ENCODE results near the gene CITED4. TPM values are rescaled to one million over a fixed set of nuclear protein-coding genes. Genes with fewer than 3 reads are reported as not detected.

CITED4 gene
- total RNA-seq, 1 donor from 2014 or later: 8.3 TPM

DNA sequence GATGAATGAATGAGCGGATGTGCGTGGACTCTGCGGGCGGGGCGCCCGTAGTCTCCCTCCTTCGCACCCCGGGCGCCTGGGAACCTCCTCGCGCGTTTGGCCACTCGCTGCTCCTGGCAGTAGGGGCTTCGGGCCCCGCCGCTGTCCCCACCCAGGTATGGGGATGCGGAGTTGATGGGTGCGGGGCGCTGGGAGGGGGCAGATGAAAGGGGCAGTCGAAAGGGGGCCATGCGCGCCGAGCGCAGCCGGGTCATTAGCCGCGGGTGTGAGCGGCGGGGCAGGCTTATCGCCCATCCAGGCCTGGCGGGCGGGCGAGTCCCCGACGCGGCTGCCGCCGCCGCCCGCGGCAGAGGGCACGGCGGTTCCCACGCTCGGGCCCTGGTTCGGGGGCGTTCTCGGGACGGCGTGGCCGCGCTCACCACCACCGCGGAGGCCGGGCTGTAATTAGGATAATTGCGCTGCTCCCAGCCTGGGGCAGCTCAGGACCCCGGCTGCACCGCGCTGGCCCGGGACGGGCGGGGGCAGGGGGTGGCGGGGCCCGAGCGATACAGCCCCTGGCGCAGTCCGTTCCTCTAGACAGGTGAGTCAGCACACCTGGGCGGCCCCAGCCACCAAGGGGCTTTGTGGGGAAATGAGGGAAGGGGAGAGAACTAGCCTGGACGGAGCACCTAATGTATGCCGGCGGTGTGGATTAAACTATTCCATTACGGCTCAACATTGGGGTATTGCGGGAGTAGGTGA, 22.1 kb upstream of the CITED4 start:
- DNase-seq: no peak

DNA sequence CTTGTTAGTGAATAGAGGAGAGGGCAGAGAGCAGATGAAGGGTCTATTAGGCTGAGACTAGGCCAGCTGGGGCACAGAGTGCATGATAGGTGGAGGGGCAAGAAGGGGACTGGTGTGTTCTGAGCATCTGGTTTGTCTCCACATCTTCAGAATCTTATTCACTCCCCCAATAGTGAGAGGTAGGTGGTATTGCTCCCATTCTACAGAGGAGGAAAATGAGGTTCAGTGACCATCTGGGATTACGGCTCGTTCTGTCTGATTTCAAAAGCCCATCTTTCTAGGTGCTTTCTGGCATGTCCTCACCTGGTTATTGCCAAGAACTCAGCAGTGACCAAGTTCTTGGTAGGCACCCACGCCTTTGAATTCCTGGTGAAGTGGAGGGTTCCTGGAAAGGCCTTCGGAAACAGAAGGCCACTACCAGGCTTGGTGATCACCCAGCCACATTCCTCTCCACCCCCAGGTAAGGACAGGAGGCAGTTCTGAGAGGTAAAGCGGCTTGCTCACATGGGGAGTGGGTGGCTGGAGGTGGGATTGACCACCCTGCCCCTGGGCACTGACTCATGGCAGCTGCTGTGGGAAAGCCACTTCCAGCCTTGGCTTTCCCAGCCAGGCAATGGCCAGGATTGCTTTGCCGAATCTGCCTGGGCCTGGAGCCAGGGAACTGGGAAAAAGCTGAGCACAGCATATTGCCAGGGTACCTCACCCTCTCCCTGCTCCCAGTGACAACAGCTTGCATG, 18.8 kb upstream of the CITED4 start:
- DNase-seq: no peak

DNA sequence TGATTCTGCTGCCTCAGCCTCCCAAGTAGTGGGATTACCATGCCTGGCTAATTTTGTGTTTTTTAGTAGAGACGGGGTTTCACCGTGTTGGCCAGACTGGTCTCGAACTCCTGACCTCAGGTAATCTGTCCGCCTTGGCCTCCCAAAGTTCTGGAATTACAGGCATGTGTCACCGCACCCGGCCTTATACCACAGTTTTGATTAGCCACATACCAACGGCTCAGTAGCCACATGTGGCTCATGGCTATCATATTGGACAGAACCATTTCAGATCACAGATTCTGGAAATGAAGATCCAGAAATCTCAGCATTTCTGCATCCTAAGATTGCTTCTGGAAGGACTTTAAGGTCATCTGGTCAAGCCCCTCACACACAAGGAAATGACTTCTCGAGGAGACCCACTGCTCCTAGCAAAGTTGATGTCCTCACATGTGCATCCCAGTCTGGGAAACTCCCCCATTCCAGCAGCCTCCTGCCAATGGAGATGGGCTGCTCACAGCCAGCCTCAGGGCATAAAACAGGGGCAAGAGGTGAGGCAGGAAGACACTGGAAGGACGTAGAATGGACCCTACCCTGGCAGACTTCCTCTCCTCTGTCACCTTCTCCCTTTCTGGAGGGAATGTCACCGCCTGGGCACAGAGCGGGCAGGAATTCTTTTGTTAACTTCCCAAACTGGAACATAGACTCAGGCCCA, 17.5 kb upstream of the CITED4 start:
- no peak for DNase-seq

DNA sequence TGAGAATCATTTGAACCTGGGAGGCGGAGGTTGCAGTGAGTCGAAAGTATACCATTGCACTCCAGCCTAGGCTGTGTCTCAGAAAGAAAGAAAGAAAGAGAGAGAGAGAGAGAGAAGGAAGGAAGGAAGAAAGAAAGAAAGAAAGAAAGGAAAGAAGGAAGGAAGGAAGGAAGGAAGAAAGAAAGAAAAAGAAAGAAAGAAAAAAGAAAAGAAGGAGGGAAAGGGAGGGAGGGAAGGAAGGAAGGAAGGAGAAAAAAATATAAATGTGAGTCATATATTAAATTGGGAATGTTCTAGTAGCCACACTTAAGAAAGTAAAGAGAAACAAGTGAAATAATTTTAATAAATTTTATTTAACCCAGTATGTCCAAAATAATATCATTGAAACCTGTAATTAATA, 16.7 kb upstream of the CITED4 start:
- no peak for DNase-seq

DNA sequence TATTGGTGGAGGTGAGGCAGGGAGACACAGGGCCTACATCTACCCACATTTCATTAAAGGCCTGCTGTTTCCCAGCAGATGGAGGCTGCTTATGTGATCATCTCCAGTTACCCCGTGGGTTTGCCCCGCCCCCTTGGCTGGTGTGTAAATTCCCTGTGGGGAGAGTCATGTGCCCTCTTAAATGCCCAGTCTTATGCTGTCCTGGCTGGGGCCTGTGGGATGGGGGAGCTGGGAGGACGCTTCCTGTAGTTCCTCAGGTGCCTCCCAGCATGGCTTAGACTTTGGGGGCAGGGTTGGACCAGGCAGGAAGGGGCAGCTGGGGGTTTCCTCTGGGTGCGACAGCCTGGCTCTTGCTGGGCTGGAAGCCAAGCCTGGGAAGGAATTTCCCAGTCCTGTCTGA, 15.5 kb upstream of the CITED4 start:
- DNase-seq: no peak

DNA sequence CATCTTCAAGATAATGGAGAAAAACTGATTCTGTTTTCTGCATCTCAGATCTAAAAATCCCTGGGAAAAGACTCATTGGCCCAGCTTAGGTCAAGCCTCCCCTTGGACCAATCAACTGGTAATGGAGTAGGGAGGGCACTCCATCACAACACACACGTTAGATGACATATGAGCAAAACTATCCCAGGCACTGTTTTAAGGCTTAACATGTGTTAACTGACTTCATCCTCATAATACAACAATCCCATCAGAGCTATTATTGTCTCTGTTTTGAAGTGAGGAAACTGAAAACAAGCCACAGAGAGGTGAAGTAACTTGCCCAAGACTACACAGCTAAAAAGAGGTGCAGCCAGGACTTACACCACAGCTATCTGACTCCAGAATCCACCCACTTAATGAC, 14.7 kb upstream of the CITED4 start:
- DNase-seq: no peak

DNA sequence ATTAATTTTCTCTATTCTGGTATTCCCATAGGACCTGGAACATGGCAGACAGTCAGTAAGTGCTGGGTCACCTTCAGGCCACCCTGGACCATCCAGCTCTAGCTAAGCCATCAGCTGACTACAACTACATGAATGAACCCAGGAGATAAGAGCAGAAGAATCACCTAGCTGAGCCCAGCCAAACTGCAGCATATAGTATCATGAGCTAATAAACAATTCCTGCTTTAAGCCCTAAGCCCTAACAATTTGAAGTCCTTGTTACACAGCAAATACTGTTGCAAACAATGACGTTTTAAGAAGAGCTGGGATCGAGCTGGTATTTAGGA, 14.2 kb upstream of the CITED4 start:
- no peak for DNase-seq

DNA sequence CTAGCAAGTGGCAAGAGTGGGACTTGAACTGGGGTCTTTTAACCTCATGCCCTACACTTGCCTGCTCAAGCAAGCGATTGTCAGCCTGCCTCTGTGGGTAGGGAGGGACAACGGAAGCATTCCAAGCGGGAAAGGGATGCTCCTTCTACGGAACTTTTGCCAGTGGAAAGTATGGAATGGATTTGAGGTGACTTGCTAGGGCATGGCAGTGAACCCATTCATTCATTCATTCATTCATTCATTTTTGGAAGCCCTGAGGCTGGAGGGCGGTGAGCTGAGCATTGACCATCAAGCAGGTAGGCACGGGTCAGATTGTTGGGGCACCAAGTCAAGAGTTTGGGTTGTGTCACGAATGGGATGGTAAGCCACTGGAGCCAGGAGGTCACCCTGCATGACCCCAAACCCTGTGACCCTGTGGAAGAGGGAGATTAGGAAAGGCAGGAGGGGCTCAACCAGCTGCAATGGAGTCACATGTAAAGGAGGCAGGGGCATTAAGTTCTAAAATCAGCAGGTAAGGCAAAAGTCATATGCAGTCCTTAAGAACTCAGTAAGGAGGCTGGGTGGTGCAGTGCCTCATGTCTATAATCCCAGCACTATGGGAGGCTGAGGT, 11.8 kb upstream of the CITED4 start:
- DNase-seq: no peak

DNA sequence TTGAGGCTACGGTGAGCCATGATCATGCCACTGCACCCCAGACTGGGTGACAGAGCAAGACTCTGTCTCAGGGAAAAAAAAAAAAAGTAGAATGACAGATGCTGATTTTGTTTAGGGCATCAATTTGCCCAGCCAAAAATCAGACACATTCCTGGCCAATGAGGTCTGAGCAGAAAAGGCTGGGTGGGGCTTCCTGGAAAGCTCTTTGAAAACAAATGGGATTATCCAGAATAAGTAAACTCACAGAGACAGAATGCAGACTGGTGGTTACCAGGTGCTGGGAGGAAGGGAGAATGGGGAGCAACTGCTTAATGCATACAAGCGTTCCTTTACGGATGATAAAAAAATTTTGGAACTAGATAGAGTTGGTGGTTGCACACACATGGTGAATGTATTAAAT, 10.1 kb upstream of the CITED4 start:
- DNase-seq: no peak

DNA sequence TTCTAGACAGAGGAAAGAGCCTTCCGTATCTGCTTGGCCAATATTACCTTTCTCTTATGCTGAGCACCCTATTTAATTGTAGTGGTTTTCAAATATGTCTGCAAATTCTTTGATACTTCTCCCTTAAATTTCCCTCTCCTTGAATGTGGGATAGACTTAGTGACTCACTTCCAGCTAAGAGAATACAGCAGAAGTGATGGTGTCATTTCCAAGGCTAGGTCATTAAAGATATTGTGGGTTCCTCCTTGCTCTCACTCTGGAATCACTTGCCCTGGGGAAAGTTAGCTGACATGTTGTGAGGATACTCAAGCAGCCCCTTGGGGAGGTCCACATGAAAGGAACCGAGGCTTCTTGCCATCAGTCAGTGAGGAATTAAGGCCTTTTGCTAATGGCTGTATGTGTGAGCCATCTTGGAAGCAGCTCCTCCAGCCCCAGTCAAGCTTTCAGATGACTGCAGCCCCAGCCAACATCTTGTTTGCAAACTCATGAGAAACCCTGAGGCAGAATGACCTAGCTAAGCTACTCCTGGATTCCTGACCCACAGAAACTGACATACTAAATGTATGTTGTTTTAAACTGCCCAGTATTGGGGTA, 8.1 kb upstream of the CITED4 start:
- no peak for DNase-seq

DNA sequence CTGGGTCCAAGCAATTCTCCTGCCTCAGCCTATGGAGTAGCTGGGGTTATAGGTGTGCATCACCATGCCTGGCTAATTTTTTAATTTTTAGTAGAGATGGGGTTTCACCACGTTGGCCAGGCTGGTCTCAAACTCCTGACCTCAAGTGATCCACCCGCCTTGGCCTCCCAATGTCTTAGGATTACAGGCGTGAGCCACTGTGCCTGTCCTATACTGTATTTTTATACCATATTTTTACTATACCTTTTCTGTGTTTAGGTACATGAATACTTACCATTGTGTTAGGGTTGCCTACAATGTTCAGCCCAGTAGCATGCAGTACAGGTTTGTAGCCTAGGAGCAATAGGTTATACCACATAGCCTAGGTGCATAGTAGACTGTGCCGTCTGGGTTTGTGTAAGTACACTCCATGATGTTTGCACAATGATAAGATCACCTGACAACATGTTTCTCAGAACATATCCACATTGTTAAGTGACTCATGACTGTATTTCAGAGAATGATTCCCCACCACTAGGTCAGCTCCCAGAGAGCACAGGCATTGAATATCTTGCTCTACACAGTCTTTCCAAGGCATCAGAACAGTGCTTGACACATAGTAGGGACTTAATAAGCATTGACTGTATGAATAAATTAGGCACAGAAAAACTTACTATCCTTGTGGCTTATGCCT, 6.0 kb upstream of the CITED4 start:
- DNase-seq: no peak

DNA sequence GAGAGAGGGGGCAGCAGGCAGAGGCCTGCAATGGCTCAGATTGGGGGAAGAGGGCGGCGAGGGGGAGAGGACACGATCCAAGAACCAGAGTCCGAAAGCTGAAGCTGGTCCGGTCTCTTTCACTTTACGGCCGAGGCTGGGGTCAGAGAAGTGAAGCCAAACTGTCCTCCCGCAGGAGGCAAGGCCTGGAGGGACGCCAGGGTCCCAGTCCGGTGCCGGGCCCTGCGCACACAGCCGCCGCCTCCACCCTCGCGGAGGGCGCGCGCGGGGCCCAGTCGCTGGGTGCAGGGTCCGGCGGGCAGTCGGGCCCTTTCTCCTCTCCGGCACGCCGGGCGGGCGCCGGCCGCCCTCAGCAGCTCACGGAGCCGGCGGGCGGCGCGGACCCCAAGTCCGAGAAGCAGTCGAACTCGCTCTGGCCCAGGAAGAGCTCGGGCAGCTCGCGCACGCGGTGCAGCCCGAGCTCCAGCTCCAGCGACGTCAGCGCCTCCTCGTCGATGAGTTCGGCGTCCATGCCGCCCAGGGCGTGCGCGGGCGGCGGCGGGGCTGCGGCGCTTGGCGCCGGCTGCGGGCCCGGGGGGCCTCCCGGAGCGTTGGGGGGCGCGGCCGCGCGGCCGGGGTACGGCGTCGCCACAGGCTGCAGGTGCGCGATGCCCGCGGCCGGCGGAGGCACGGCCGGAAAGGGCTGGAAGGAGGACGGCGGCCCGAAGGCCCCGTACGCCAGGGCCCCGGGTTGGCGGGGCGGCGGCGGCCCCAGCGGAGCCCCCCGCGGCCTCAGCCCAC, 749 bp downstream of the CITED4 start:
- DNase-seq: no peak

DNA sequence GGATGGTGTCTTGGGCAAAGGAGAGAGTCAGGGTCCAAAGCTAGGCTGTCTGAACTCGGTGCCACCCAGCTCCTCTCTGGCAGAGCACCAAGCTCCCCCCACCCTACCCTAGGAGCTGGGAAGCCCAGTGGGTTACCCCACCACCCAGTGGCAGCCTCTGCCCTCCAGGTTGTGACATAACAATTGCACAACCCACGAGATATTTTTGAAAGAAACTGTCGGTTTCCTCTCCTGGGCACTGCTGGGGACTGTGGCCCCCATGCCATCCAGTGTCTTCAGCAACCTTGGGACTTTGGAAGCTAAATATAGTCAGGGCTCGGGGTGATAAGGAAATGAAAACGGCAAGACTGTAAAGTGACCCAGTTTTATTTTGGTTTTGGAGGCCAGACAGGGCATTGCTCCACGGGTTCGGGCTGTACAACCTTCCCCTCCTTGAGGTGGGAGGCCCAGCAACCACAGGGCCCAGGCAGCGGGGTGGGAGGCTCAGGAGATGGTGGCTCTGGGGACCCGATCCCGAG, 1.4 kb downstream of the CITED4 start:
- no peak for DNase-seq

DNA sequence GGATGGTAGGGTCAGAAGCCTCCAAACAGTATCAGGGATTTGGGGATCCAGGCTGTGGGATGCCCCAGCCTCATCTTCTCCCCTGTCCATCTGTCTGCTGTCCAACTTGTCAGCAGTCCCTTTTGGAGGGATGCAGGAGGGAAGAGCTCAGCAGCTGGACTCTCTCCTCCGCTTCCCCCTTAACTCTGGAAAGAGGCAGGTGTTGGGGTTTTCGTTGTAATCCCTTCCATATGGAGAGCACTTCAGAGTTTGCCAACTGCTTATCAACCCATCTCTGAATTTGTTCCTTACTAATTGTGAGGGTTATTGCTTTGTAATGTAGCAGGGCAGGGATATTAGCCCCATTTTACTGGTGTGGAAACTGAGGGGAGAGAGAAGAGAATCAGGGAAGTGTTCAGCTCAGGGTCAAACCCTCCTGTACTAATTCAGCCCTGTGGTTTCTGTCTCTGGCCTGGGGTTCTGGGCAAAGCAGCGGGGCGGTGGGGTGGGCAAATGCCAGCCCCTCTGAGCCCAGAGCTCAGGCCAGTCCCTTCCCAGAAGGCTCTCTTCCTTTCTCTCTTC, 3.2 kb downstream of the CITED4 start:
- no peak for DNase-seq

DNA sequence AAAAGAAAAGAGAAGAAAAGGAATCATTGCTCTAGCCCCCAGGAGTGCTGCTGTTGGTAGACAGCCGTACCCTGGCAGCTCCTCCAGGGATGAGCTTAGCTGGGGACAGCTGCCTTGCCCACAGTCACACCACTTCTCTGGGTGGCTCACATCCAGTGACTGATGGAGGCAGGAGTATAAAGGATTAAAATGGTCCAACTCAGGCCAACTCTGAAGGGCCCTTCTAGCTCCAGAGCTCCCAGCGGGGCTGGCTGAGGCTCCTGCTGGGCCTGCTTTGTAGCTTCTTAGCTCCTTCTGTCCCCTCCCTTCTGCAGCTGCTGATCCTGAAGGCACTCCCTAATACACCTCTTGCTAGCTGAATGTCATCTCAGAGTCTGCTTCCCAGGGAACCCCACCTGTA, 4.4 kb downstream of the CITED4 start:
- no peak for DNase-seq

DNA sequence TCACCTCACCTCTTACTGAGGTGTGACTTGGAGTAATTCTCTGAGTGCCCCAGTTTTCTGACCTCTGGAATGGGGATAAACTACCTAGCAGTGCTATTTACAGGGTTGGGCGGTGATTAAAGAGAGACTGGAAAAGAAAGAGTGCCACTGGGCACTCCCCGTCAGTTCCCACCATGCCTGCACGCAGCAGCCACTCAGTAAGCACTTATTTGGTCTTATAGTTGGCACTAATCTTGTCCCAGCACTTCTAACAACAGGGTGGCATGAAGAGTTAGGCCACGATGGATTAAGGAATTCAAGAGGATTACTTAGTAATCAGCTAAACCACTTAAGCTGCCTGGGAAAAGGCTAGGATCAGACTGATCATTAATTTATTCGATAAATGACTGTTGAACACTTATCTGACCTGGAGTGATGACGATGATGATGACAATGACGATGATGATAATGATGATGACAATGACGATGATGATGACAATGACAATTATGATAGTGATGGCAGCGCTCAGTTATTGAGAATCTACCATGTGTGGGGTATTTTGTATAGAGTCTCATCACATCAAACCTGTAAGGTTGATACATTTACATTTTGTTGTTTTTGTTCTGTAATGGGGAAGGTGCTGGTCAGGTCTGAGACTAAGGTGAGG, 5.4 kb downstream of the CITED4 start:
- no peak for DNase-seq

DNA sequence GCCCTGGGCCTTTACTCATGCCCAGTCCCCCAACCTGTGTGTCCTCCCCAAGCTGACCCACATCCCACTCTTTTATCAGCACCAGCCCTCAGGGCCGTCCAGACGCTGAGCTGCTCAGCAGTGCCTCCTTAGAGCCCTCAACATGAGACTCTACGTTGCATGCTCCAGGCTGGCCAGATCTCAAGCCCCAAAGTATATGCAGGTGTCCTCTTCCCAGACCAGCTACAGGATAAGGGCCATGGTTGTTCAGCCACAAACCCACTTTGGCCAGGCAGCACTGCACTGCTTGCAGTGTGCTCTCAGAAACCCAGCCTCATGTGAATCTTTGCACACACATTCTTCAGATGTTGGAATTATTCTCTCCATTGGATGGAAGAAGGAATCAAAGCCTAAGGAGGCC, 6.0 kb downstream of the CITED4 start:
- DNase-seq: no peak

DNA sequence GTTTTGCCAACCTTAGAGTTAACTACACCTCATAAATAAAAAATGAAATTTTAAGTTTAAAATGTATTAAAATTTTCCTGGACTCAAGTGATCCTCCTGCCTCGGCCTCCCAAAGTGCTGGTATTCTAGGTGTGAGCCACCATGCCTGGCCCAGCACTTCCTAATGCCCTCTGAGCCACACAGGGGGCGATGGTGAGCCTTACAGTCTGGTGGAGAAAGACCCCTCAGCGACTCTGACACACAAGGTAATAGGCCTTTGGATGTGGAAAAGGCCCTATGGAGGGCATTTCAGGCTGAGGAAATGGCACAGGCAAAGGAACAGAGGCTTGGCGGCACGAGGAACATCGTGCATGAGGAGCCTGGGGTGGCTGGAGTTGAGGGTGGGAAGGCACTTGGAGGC, 6.7 kb downstream of the CITED4 start:
- DNase-seq: no peak

DNA sequence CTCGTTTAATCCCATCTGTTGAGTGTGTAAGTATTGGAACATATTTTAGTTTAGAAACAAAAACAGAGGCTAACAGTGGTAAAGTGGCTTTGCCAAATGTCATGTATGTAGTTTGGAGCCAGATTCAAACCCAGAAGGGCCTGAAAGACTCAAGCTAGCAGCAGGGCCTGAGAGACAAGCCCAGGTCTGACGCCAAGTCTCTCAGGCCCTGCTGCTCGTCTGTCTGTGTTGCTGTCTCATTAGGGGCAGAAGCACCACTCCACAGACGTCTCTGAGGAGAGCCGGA, 8.3 kb downstream of the CITED4 start:
- no peak for DNase-seq

DNA sequence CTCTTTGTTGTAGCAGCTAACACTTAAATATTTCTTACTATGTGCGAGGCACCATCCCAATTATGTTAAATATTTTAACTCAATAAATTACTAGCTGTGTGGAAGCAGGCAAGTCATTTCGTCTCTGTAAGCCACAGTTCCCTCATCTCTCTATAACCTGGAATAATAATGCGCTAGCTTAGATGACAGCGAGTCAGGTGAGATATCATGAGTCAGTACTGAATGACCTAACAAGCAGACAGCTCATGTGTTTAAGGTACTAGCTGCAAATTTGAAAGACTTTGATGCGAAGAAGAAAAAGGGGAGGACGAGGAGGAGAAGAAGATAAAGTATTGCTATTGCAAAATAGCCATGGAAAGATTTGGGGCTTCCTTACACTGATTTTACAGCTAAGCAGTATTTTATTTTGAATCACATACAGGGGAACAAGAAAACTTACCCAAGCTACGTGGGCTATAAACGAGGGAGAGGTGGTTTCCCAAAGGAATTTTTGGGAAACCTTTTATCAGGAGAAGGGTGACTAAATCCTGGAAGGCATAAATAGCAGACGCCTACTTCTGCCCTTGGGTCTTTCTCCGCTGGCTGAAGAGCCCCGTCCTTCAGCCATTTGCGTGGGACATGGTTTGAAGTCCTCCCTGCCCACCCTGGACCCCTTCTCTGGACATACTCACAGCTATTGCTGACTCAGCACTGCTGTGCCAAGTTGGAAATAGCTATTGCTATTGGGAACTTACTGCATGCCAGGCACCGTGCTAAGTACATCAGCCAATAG, 8.9 kb downstream of the CITED4 start:
- DNase-seq: no peak
